ENCODE results near the gene DRC1.

DRC1 gene

DNA sequence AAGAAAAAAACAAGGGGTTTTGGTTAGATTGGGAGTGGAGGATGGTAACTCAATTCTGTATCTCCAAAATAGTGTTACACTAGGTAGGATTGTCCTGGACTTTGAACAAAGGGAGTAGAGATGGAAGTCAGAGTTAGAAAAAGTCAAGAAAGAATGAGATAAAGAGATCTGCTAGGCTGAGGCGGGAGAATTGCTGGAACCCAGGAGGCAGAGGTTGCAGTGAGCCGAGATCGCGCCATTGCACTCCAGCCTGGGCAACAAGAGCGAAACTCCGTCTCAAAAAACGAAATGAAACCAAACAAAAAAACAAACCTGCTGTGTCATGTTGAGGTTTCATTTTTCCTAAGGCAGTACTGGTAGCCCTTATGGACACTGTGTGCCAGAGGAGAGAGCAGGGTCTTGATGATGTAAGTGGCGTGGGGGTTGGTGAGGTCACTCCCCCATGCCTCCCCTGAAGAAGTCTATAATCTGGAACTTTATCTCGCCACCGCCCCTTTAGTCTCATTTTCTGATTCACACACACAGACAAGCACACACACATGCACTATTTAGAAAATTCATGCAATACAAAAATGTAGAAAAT, 10.5 kb downstream of the DRC1 start:
- no peaks in the 10 kb centered on the region for H3K79me2 ChIP-seq (ENCODE audit: low read length)
- H3K27ac ChIP-seq (ENCODE audit: low read length) = peak overlapping the region; percentile 58; the same call in 1 of the 2 replicates
- H3K4me3 ChIP-seq (ENCODE audit: low read length) = peak overlapping the region; percentile 51
- H3K4me2 ChIP-seq (ENCODE audit: low read depth, low read length) = peak overlapping the region; percentile 89
- peak overlapping the region; percentile 88 for H2AFZ ChIP-seq (ENCODE audit: low read length)
- peak; percentile 82 for DNase-seq
- no peaks in the 10 kb centered on the region for H3K36me3 ChIP-seq (replicated peaks; ENCODE audit: insufficient read depth, low read length)
- H3K9me2 ChIP-seq (replicated peaks; ENCODE audit: insufficient read depth, low read length) = no peaks in the 10 kb centered on the region
- H3F3A ChIP-seq (ENCODE audit: insufficient read depth, low read length) = peaks cover 9% of the 10 kb centered on the region; the same call in 1 of the 2 replicates
- H3K4me1 ChIP-seq (ENCODE audit: low read length) = peaks cover 11% of the 10 kb centered on the region; the same call in 1 of the 2 replicates
- H3K9me3 ChIP-seq (replicated peaks; ENCODE audit: insufficient read depth, low read length) = no peaks in the 10 kb centered on the region
- no peaks in the 10 kb centered on the region for H3K27me3 ChIP-seq (replicated peaks; ENCODE audit: insufficient read depth, low read length)
- H3K9ac ChIP-seq (ENCODE audit: low read length) = peak overlapping the region; percentile 50
- no peaks in the 10 kb centered on the region for H4K20me1 ChIP-seq (ENCODE audit: insufficient read depth, low read length)
- TF ChIP-seq, protein P1, sequence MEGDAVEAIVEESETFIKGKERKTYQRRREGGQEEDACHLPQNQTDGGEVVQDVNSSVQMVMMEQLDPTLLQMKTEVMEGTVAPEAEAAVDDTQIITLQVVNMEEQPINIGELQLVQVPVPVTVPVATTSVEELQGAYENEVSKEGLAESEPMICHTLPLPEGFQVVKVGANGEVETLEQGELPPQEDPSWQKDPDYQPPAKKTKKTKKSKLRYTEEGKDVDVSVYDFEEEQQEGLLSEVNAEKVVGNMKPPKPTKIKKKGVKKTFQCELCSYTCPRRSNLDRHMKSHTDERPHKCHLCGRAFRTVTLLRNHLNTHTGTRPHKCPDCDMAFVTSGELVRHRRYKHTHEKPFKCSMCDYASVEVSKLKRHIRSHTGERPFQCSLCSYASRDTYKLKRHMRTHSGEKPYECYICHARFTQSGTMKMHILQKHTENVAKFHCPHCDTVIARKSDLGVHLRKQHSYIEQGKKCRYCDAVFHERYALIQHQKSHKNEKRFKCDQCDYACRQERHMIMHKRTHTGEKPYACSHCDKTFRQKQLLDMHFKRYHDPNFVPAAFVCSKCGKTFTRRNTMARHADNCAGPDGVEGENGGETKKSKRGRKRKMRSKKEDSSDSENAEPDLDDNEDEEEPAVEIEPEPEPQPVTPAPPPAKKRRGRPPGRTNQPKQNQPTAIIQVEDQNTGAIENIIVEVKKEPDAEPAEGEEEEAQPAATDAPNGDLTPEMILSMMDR (IDR thresholded peaks at IDR 0.05; ENCODE audit: low read length) = no peak
- TF ChIP-seq EZH2 (optimal IDR thresholded peaks at IDR 0.05; ENCODE audit: low read depth, low read length) (no peak), EZH2phosphoT487 (IDR thresholded peaks at IDR 0.05; ENCODE audit: low read length) (no peak)

DNA sequence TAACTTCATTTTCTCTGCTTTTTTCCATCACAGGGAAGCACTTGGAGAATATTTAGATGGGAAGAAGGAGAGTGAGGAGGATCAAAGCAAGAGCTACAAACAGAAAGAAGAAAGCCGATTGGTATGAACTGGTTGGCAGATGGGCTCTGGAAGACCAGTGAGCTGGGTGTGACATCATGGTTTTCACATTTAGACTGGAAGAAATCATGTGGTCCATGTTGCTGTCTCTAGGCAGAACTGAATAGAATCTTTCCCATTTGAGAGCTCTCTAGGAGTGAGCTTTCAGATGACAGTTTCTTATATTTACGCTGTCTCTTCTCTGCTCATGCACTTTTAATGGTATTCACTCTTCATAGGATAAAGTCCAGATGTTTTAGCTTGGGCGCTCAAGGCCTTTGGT, 12.6 kb downstream of the DRC1 start:
- no peak overlapping the region for H3K27ac ChIP-seq (ENCODE audit: low read length)

DNA sequence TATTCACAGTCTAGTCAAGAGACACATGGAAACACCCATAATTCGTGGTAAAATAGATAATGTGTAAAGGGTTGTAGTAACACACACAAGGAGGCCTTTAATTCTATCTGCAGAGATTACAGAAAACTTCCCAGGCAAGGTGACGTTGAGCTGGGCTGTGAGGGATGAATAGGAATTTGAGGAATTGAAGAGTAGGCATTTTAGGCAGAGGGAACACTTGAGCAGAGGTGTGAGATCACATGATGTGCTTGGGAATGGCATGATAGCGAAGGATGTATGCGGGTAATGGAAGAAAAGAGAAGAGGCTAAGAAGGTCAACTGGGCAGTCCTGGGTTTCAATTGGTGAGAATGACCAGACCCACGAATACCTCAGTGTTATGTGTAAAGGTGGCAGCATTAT, 20.2 kb downstream of the DRC1 start:
- Histone ChIP-seq H3K9me2 (replicated peaks; ENCODE audit: insufficient read depth, low read length) (no peaks in the 10 kb centered on the region), H3K9ac (ENCODE audit: low read length) (no peak overlapping the region), H3F3A (ENCODE audit: insufficient read depth, low read length) (no peaks in the 10 kb centered on the region), H3K4me3 (ENCODE audit: low read length) (no peak overlapping the region), H3K27me3 (replicated peaks; ENCODE audit: insufficient read depth, low read length) (no peaks in the 10 kb centered on the region), H3K36me3 (replicated peaks; ENCODE audit: insufficient read depth, low read length) (no peaks in the 10 kb centered on the region), H2AFZ (ENCODE audit: low read length) (no peak overlapping the region), H4K20me1 (ENCODE audit: insufficient read depth, low read length) (no peaks in the 10 kb centered on the region), H3K9me3 (replicated peaks; ENCODE audit: insufficient read depth, low read length) (no peaks in the 10 kb centered on the region), H3K4me1 (ENCODE audit: low read length) (no peaks in the 10 kb centered on the region), H3K4me2 (ENCODE audit: low read depth, low read length) (no peak overlapping the region), H3K79me2 (ENCODE audit: low read length) (no peaks in the 10 kb centered on the region), H3K27ac (ENCODE audit: low read length) (no peak overlapping the region)
- TF ChIP-seq EZH2phosphoT487 (IDR thresholded peaks at IDR 0.05; ENCODE audit: low read length) = no peak
- TF ChIP-seq EZH2 (optimal IDR thresholded peaks at IDR 0.05; ENCODE audit: low read depth, low read length) = no peak
- TF ChIP-seq, protein P1 (IDR thresholded peaks at IDR 0.05; ENCODE audit: low read length) = no peak
- no peak for DNase-seq

More for the DNA sequence above, 12.6 kb downstream of the DRC1 start:
- no peak overlapping the region for H3K9ac ChIP-seq (ENCODE audit: low read length)
- TF ChIP-seq, protein P1 (IDR thresholded peaks at IDR 0.05; ENCODE audit: low read length) = no peak
- TF ChIP-seq EZH2 (optimal IDR thresholded peaks at IDR 0.05; ENCODE audit: low read depth, low read length) (no peak), EZH2phosphoT487 (IDR thresholded peaks at IDR 0.05; ENCODE audit: low read length) (no peak)
- H3F3A ChIP-seq (ENCODE audit: insufficient read depth, low read length) = peaks cover 9% of the 10 kb centered on the region; the same call in 1 of the 2 replicates
- no peaks in the 10 kb centered on the region for H3K79me2 ChIP-seq (ENCODE audit: low read length)
- no peaks in the 10 kb centered on the region for H3K9me2 ChIP-seq (replicated peaks; ENCODE audit: insufficient read depth, low read length)
- H3K9me3 ChIP-seq (replicated peaks; ENCODE audit: insufficient read depth, low read length) = no peaks in the 10 kb centered on the region
- peaks cover 11% of the 10 kb centered on the region; the same call in 1 of the 2 replicates for H3K4me1 ChIP-seq (ENCODE audit: low read length)
- H3K36me3 ChIP-seq (replicated peaks; ENCODE audit: insufficient read depth, low read length) = no peaks in the 10 kb centered on the region
- H2AFZ ChIP-seq (ENCODE audit: low read length) = no peak overlapping the region
- no peak overlapping the region for H3K4me3 ChIP-seq (ENCODE audit: low read length)
- H3K27me3 ChIP-seq (replicated peaks; ENCODE audit: insufficient read depth, low read length) = no peaks in the 10 kb centered on the region
- H4K20me1 ChIP-seq (ENCODE audit: insufficient read depth, low read length) = no peaks in the 10 kb centered on the region
- H3K4me2 ChIP-seq (ENCODE audit: low read depth, low read length) = no peak overlapping the region
- no peak for DNase-seq
